NT2/D1 (cell line): ENCODE results near the gene ABHD5.

Experiments
- SUZ12 ChIP-seq: IDR thresholded peaks from 2 replicates; pipeline ENCODE4 v1.6.1; 2011; ENCODE audit not compliant: insufficient read length, insufficient read depth; ENCODE audit errors: extremely low read depth
- YY1 ChIP-seq: IDR thresholded peaks from 2 replicates; pipeline ENCODE4 v1.6.1; 2011; ENCODE audit not compliant: insufficient read length, insufficient read depth

GRCh38 chr3:43696881-43697280 lies 6.1 kb downstream of the ABHD5 start:
- TF ChIP-seq SUZ12 = no peak
- TF ChIP-seq YY1 = no peak
